Activated naive CD8-positive, alpha-beta T cell treated with anti-CD3 and anti-CD28 coated beads, Interleukin-2, amount 50 U/mL, for 24 hours (primary cell): ENCODE data around the gene TRIM43.
"Not testable (repeated sequence)": the region's sequence is repeated elsewhere in the genome, so short reads cannot be mapped to it uniquely, and the experiment has no call there.

Experiments used
- ATAC-seq: fragments of 150-1000 bp; cut with Tn5 transposase; one replicate; pipeline ENCODE4 v1.10.0; 2021
- DNase-seq: peaks from one replicate; pipeline ENCODE4 v3.0.0; 2021
- H3K27ac Mint-ChIP-seq: one replicate; pipeline ENCODE4 v1.8.0; 2021; ENCODE audit warnings: mild to moderate bottlenecking, mixed read lengths
- H3K27me3 Mint-ChIP-seq: one replicate; pipeline ENCODE4 v1.8.0; 2021; ENCODE audit warnings: mixed read lengths
- H3K36me3 Mint-ChIP-seq: one replicate; pipeline ENCODE4 v1.8.0; 2021; ENCODE audit warnings: low read depth, mixed read lengths
- H3K4me1 Mint-ChIP-seq: one replicate; pipeline ENCODE4 v1.8.0; 2021; ENCODE audit warnings: mixed read lengths
- H3K4me3 Mint-ChIP-seq: one replicate; pipeline ENCODE4 v1.8.0; 2021; ENCODE audit warnings: mild to moderate bottlenecking, moderate library complexity, mixed read lengths
- H3K9me3 Mint-ChIP-seq: one replicate; pipeline ENCODE4 v1.8.0; 2021; ENCODE audit warnings: mixed read lengths

TRIM43 gene

DNA sequence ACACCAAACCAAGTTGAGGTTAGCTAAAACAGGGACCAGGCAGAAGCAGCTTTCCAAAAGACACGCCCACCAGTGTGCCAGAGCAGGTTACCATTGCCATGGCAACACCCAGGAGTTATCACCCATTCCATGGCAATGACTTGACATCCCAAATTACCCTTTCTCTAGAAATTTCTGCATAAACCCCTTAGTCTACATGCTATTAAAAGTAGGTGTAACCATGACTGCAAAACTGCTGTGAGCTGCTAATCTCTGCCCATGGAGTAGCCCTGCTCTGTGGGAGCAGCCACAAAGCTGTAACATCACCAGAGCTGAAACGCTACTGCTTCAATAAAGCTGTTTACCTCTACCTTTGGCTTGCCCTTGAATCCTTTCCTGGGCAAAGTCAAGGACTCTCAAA, 18.0 kb downstream of the TRIM43 start:
- H3K4me3 Mint-ChIP-seq, ATAC-seq, H3K27ac Mint-ChIP-seq, H3K27me3 Mint-ChIP-seq, H3K9me3 Mint-ChIP-seq, DNase-seq, H3K36me3 Mint-ChIP-seq, H3K4me1 Mint-ChIP-seq: not testable (repeated sequence)

DNA sequence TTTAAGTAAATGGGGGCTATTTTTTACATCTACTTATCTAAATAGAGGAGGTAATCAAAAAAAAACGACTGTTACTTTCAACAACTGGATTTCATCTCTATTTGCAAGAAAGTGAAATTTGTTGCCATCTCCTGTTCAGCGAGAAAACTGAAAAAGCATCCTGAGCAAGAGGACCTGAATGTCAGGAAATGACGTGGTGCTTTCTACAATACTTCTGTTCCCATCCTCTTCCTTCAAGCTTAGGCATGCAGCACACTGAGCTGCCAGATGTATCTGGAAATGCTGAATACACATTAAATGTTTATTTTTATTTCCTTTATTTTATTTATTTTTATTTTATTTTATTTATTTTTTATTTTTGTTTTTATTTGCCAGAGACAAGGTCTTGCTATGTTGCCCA, 21.2 kb downstream of the TRIM43 start:
- not testable (repeated sequence) for H3K27ac Mint-ChIP-seq, DNase-seq, ATAC-seq, H3K36me3 Mint-ChIP-seq, H3K9me3 Mint-ChIP-seq, H3K4me3 Mint-ChIP-seq, H3K27me3 Mint-ChIP-seq, H3K4me1 Mint-ChIP-seq

DNA sequence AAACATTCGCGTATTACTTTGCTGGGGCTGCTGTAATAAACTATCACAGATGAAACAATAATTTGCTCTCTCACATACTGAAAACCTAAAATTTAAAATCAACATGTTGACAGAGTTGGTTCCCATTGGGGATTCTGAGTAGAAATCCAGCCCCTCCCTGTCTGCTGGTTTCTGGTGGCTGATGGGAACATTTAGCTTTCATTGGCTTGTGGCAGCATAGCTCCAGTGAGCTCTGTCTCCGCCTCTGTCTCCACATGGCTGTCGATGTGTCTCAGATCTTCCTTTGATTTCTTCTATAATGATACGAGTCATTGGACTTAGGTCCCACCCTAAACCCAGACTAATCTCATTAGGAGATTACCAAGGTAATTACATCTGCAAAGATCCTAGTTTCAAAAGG, 30.9 kb downstream of the TRIM43 start:
- H3K36me3 Mint-ChIP-seq, DNase-seq, H3K27me3 Mint-ChIP-seq, H3K4me3 Mint-ChIP-seq, H3K9me3 Mint-ChIP-seq, H3K27ac Mint-ChIP-seq, ATAC-seq, H3K4me1 Mint-ChIP-seq: not testable (repeated sequence)

DNA sequence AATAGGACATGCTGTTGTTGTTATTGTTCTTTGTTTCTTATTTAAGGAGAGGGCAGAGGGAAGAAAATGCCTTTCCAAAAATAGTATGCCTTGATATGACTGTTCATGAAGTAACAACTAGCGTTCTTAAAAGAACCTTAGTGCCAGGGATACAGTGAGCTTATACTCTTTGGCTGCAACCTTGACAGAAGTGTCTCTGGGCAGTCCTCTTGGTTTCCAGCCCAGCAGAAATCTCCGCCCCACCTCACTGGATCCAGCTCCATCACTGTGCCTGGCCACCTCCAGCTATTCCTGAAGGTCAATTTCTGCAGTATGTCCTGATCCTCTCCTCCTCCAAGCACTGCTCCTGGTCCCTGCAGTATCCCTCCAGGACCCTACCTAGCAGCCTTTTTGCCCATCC, 39.2 kb downstream of the TRIM43 start:
- not testable (repeated sequence) for ATAC-seq, H3K4me3 Mint-ChIP-seq, H3K4me1 Mint-ChIP-seq, H3K27ac Mint-ChIP-seq, H3K27me3 Mint-ChIP-seq, DNase-seq, H3K9me3 Mint-ChIP-seq, H3K36me3 Mint-ChIP-seq

DNA sequence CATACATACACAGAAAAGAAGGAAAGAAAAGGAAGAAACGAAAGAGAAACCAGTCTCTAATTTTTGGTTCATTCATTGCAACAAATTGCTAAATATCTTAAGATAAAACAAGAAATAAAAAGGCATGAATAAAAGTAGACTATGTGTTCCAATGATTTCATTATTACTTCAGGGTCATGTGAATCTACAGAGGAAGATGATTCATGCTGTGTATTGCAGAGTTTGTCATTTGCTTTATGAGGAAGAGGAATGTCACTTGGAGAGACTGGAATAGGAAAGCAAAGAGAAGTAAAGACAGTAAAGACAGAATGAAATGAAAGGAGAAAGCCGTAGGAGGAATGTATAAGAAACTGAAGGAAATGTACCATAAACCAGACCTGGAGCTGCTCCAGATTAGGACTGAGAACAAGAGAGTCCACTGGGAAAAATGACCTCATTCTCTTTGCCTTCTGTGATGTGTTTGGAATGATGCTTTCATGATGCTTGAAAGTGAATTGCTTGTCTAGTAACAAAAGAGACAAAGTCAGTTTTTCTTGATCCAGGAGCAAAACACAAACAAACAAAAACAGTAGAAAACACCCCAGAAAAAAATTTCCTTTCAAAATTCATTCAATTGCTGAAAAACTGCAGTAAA, 41.9 kb downstream of the TRIM43 start:
- ATAC-seq, H3K4me1 Mint-ChIP-seq, H3K27me3 Mint-ChIP-seq, H3K36me3 Mint-ChIP-seq, DNase-seq, H3K9me3 Mint-ChIP-seq, H3K27ac Mint-ChIP-seq, H3K4me3 Mint-ChIP-seq: not testable (repeated sequence)

DNA sequence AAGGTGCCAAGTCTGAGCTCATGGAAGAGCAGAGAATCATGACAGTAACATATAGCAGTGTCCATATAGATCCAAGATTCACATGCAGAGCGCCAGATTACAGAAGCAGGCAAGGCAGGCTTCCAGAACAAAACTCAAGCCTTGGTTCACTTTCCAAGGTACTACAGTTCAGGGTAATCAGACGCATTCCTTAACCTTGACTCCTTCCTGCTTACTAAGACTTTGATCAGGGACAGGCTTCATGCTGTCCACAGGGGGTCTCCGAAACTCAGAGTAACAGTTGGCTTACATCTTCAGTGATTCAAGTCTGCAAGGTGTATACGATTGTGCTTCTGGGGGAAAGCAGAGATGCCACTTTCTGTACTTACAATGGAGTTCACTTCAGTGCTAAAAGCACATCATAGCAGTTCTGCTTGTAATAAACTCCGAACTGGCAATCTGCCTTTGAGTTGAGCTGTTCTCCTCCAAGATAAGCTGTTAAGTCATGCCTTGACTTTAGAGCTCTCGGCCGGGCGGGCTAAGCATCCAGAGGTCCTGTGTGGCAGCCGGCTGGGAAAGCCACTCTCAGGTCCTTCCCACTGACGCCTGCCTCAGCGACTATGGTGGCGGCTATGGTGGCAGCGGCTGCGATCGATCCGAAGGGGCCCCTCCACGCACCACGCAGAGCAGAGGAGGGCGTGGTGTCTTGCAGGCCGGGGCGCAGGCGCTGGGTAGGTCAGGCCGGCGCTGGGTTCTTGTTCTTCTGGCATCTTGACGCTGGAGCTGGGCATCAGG, 48.9 kb downstream of the TRIM43 start:
- not testable (repeated sequence) for H3K4me3 Mint-ChIP-seq, H3K36me3 Mint-ChIP-seq, ATAC-seq, H3K27me3 Mint-ChIP-seq, DNase-seq, H3K9me3 Mint-ChIP-seq, H3K27ac Mint-ChIP-seq, H3K4me1 Mint-ChIP-seq

DNA sequence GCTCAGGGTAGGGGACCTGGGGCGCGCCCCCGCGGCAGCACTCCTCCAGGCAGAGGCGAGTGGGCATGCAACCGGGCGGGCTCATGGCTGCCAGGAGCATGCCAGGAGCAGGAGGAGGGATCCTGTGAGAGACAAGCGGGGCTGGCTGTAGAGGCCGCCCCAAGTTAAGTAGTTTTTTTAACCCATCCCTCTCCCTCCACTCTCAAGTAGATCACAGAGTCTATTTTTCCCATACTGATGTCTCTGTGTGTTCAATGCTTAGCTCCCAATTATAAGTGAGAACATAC, 49.4 kb downstream of the TRIM43 start:
- not testable (repeated sequence) for H3K27ac Mint-ChIP-seq, H3K9me3 Mint-ChIP-seq, H3K4me1 Mint-ChIP-seq, H3K4me3 Mint-ChIP-seq, DNase-seq, H3K36me3 Mint-ChIP-seq, H3K27me3 Mint-ChIP-seq, ATAC-seq

DNA sequence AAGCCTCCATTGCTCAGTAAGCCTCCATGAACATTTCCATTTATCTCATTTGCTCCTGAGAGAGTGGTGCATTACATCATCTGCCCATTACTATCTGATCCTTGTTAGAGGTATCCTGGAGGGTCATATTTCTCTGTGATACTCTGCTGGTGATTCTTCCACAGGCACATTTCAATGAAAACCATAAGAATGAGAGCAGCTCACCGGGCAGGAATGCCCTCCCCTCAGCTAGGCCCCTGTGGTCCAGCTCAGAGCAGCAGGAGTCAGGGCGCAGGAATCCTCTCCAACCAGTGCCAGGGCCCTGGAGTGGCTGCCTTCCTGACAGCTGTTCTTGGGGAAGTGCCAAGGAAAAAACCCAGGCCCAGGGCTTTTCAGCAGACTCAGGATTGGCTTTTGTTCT, 50.0 kb downstream of the TRIM43 start:
- not testable (repeated sequence) for DNase-seq, H3K36me3 Mint-ChIP-seq, H3K9me3 Mint-ChIP-seq, H3K4me3 Mint-ChIP-seq, H3K27ac Mint-ChIP-seq, H3K27me3 Mint-ChIP-seq, H3K4me1 Mint-ChIP-seq, ATAC-seq

DNA sequence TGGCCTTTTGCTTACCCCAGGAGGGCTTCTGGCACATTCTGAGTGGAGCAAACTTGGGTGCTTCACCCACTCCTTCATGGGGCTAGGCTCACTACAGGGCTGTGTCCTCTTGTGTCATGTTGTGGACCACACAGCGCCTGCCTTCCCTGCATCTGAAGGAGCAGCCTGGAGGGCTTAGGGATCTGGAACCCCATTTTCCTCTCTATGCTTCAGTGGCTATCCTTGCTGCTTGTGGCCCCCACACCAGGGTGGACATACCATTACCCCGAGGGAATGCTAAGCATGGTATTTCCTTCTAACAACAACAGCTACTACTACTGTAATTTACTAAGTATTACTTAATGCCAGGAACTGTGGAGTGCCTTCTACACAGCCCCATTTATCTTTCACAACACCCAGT, 50.6 kb downstream of the TRIM43 start:
- H3K4me1 Mint-ChIP-seq, H3K27me3 Mint-ChIP-seq, H3K27ac Mint-ChIP-seq, ATAC-seq, H3K4me3 Mint-ChIP-seq, H3K36me3 Mint-ChIP-seq, DNase-seq, H3K9me3 Mint-ChIP-seq: not testable (repeated sequence)

DNA sequence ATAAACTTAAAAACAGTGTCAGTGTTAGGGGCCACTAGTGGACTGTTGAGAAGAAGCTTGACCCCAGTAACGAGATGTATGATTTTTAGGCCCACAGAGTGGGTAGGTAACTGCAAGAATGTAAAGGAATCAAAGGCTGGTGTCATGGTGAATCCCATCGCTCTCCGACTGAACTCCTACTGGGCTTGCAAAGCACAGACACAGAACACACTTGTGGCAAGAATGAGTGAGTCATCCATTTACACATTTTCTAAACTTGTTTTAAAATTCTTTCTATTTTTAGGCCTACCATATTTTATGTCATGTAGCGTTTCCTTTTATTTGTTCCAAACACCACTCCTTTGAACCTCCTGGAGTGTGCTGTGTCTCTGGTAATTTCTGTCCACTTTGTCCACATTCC, 51.1 kb downstream of the TRIM43 start:
- H3K4me1 Mint-ChIP-seq, DNase-seq, H3K27ac Mint-ChIP-seq, H3K4me3 Mint-ChIP-seq, H3K27me3 Mint-ChIP-seq, H3K36me3 Mint-ChIP-seq, H3K9me3 Mint-ChIP-seq, ATAC-seq: not testable (repeated sequence)

DNA sequence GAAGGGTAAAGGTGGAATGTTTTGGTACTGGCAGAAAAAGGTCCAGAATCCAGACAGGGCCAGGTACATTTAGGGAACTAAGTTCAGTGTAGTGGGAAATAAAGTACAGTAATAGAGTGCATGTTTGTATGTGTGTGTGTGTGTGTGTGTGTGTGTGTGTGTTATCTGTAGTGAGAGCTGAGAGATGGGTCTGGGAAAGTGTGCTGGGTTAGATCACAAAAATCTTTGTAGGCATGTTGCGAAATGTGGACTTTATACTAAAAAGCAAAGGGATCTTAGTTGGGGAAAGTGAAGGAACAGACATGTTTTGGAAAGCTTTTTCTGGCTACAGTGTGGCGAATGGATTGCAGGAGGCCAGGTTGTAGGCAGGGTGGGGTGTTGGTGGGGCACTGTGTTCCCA, 53.5 kb downstream of the TRIM43 start:
- H3K36me3 Mint-ChIP-seq, H3K27me3 Mint-ChIP-seq, H3K4me3 Mint-ChIP-seq, DNase-seq, H3K4me1 Mint-ChIP-seq, ATAC-seq, H3K9me3 Mint-ChIP-seq, H3K27ac Mint-ChIP-seq: not testable (repeated sequence)

DNA sequence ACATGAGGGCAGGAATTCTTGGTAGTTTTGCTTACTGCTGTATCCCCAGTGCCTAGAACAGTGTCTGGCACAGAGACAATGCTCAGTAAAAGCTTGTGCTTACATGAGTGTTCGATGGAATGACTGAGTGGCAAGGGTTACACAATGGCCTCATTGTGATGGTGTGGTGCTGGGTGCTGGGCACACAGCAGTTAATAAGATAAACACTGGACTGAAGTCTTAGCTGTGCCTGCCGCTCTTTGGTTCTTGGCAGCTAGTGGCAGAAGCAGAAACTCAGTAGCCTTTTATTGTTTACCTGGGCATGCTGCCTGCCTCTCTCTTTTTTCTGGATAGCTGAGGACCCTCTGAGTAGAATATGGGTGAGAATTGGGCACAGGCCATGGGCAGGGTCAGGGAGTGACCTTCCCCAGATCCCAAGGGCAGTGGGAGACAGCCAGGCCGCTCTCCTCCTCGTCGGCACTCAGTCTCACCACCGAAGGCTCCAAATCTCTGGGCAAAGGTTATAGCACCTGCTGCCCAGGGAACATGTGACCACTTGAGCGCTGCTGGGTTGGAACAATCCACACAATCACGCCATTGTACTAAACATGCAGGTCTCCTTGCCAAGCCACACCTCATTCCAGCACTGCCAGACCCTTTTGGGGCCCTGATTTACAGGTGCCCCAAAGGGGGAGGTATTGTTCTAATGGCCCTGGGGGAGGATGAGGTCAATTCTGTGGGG, 54.6 kb downstream of the TRIM43 start:
- not testable (repeated sequence) for H3K27me3 Mint-ChIP-seq, H3K4me3 Mint-ChIP-seq, ATAC-seq, H3K36me3 Mint-ChIP-seq, DNase-seq, H3K4me1 Mint-ChIP-seq, H3K9me3 Mint-ChIP-seq, H3K27ac Mint-ChIP-seq

DNA sequence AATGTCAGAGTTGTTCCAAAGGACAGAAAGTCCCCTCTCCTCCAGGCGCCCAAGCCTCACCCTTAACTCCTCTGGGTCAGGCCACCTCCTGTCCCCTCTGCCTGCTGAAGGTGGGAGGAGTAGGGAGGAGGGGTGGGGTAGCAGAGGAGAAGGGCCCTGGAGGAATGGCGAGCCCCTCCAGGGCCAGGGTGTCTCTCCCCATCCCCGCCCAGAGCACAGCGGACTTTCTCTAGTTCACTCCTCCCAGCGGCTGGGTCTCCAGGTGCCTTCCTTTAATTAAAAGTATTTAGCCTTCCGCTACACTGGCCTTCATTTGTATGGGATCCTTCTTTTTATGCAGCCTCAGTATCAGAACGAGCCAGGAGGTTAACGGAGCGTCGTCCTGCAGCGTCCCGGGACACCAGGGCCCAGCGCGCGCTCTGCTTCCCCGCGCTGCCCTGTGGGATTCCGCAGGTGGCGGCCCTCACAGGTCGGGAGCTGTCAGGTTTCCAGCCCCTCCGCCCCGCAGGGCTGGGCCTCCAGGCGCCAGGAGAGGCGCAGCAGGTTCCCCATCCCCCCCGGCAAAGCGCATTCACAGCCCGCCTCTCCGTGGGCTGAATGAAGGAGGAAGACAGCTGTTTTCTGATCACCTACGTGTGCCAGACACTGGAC, 57.2 kb downstream of the TRIM43 start:
- not testable (repeated sequence) for H3K27ac Mint-ChIP-seq, H3K4me1 Mint-ChIP-seq, H3K9me3 Mint-ChIP-seq, H3K4me3 Mint-ChIP-seq, DNase-seq, H3K27me3 Mint-ChIP-seq, ATAC-seq, H3K36me3 Mint-ChIP-seq
